GM19467 (cell line): Measurements from ENCODE around the gene HDGF.
"Not testable (repeated sequence)": the region's sequence is repeated elsewhere in the genome, so short reads cannot be mapped to it uniquely, and the experiment has no call there.

Experiments
- ATAC-seq: cut with Tn5 transposase; IDR thresholded peaks from one replicate; pipeline ENCODE4 v1.9.1; 2021; ENCODE audit warnings: mild to moderate bottlenecking, moderate library complexity; ENCODE audit not compliant: unreplicated experiment

HDGF gene

GRCh38 chr1:156767101-156767878, 15.8 kb upstream of the HDGF start, which contains the start of gene PRCC:
TSS of gene PRCC (plus strand) at chr1:156767535. CDS start at chr1:156767772, 237 bp downstream.
- peak; percentile 94 for ATAC-seq

- ATAC-seq, result no peak
Observed at GRCh38 chr1:156766298-156767100, 15.0 kb upstream of the HDGF start.

GRCh38 chr1:156765666-156766065, 14.2 kb upstream of the HDGF start:
- ATAC-seq, result no peak

GRCh38 chr1:156765136-156765535, 13.7 kb upstream of the HDGF start:
- ATAC-seq, result not testable (repeated sequence)

GRCh38 chr1:156760796-156761104, 9.3 kb upstream of the HDGF start:
- no peak for ATAC-seq

GRCh38 chr1:156760092-156760795, 8.8 kb upstream of the HDGF start:
- no peak for ATAC-seq

GRCh38 chr1:156757572-156758253, 6.2 kb upstream of the HDGF start:
- ATAC-seq, result not testable (repeated sequence)

- no peak for ATAC-seq
Observed at GRCh38 chr1:156756355-156756754, 4.9 kb upstream of the HDGF start.

GRCh38 chr1:156755527-156755950, 4.1 kb upstream of the HDGF start:
- ATAC-seq, result no peak

GRCh38 chr1:156754219-156754618, 2.7 kb upstream of the HDGF start:
- no peak for ATAC-seq

GRCh38 chr1:156752843-156753482, 1.5 kb upstream of the HDGF start:
- ATAC-seq, result no peak

GRCh38 chr1:156751757-156752481, 444 bp upstream of the HDGF start:
- ATAC-seq, result peak; percentile 59

GRCh38 chr1:156750711-156751450, 594 bp downstream of the HDGF start:
- ATAC-seq, result peak; percentile 16

- ATAC-seq, result no peak
Observed at GRCh38 chr1:156750191-156750672, 1.2 kb downstream of the HDGF start.

GRCh38 chr1:156749419-156750118, 1.9 kb downstream of the HDGF start:
- no peak for ATAC-seq

GRCh38 chr1:156748670-156749418, 2.6 kb downstream of the HDGF start:
- no peak for ATAC-seq
